ENCODE data around the gene XRCC6.
"Not testable (repeated sequence)": the region's sequence is repeated elsewhere in the genome, so short reads cannot be mapped to it uniquely, and the experiment has no call there.

Gene XRCC6

DNA sequence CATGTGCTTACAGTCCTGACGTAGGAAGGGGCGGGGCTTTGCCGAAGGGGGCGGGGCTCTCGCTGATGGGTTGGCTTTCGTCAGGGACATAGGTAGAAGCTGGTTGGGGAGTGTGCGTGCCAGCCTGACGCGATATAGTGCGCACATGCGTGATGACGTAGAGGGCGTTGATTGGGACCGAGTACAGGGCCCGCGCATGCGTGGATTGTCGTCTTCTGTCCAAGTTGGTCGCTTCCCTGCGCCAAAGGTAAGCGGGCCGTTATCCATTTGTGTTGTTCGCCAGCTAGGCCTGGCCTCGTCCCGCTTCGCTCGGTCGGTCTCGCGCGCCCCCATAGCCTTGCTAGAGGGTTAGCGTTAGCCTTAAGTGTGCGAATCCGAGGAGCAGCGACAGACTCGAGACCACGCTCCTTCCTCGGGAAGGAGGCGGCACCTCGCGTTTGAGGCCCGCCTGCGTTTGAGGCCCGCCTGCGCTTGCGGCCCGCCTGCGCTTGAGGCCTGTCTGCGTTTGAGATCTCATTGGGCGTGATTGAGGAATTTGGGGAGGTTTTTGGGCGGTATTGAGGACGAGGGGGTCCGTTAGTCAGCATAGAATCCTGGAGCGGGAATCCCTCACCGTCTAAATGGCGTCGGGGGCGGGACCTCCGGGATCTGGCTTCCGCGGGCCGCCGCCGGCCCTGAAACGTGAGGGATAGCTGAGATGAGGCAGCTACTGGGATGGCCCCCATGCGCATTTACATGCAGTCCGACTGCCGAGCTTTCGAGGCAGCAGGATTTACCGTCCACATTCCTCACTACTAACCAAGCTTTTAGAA lies at the start of gene XRCC6:
Gene XRCC6 (plus strand): TSS at position 197 of the 812 bp plus-strand sequence. CDS start 710 bp downstream, outside the sequence.
- in situ Hi-C loops (cut with HindIII; ENCODE audit: low sequenced_read_pairs), result no loop called here

DNA sequence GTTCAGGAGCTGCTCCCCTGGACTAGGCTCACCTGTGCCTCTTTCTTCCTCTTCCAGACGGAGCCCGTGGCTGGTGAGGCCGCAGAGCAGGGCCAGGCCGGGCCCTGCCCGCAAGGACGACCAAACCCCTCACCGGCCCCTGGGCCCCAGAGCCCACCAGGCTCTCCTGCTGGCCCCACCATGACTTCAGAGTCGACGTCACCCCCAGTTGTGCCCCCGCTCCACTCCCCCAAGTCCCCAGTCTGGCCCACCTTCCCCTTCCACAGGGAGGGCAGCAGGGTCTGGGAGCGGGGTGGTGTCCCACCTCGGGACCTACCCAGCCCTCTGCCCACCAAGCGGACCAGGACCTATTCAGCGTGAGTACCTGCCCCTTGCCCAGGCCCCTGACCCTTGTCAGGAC lies 49.3 kb upstream of the XRCC6 start:
- in situ Hi-C loops (cut with HindIII; ENCODE audit: low sequenced_read_pairs), result no loop called here

DNA sequence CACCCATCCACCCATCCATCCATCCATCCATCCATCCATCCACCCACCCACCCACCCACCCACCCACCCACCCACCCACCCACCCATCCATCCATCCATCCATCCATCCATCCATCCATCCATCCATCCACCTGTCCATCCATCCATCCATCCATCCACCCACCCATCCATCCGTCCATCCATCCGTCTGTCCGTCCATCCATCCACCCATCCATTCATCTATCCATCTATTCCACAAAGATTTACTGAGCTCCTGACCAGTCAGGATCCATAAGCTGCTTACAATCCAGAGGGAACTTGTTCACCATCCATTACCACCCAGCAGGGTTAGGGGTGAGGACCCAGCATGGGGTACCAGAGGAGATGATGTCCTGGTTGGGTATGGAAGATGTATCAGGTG lies 48.8 kb upstream of the XRCC6 start:
- in situ Hi-C loops (cut with HindIII; ENCODE audit: low sequenced_read_pairs), result not testable (repeated sequence)

DNA sequence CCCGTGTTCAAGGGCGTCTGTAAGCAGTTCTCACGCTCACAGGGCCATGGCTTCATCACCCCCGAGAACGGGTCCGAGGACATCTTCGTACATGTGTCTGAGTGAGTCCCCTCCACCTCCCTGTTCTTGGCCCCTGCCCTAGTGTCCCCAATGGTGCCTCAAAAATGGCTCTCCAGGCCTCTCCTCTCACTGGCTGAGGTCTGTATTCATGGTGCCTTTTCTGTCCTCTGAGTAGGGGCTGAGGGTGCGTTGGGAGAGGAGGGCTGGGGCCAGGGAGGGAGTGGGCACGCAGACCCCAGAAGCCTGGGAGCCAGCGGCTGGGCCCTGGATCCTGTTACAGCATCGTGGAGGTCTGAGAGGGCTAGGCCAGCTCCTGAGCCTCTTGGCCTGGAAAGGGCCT lies 47.4 kb upstream of the XRCC6 start:
- in situ Hi-C loops (cut with HindIII; ENCODE audit: low sequenced_read_pairs), result no loop called here

DNA sequence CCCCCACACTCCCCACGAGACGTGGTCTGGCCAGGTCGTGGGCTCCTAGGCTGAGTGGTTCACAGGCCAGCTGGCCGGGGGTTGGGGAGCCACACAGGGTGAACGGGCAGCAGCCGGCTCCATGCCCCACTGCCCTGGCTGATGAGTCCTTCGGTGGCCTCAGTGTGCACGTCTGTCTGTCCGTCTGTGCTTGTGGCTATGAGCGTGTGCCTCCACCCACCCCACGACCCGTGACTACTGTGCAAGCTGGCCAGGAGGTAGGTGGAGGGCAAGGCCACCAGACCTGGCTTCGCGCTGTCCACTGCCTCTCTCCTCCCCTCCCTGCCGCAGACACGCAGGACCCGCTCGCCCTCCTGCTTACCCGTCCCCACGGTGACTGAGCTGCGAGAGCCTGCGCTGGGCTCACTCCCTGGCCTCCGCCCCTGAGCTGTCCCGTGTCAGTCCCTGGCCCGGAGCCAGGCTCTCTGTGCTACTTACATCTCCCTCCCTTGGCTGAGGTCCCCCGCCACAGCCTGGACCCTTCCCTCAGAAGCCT lies 46.2 kb upstream of the XRCC6 start:
- in situ Hi-C loops (cut with HindIII; ENCODE audit: low sequenced_read_pairs), result no loop called here

DNA sequence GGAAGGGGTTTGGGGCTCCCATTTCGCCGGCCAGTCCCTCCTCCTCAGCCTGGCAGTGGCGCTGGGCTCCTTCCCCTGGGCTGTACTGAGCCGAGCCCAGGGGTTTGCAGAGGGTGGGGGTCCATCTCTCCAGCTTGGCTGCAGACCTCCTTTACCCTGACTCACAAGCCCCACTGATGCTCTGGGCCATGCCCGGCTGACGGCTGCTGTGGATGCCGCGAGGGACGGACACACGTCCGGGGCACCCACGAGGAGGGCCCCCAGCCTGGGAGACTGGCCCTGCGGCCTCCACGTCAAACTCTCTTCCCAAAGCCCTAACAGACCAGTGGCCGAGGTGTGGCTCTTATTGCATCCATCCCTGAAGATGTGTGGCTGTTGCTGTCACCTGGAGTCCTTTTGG lies 45.6 kb upstream of the XRCC6 start:
- in situ Hi-C loops (cut with HindIII; ENCODE audit: low sequenced_read_pairs), result no loop called here

DNA sequence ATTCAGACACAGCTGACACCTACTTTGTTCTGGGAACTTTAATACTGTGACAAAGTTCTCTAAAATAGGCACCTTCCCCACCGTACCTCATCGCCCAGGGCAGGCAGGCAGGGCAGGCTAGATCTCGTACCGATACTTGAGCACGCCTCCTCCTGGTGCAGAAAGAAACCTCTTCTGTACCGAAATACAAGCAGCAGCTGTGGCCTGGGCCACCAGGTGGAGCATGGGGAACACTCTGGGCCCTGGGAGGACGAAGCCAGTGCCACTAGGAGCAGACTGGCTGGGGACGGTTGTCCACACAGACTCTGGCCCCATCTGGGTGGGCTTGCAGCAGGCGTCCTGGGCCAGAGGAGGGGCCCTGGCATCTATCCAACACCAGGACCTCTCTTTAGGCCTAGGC lies 44.2 kb upstream of the XRCC6 start:
- in situ Hi-C loops (cut with HindIII; ENCODE audit: low sequenced_read_pairs), result no loop called here

DNA sequence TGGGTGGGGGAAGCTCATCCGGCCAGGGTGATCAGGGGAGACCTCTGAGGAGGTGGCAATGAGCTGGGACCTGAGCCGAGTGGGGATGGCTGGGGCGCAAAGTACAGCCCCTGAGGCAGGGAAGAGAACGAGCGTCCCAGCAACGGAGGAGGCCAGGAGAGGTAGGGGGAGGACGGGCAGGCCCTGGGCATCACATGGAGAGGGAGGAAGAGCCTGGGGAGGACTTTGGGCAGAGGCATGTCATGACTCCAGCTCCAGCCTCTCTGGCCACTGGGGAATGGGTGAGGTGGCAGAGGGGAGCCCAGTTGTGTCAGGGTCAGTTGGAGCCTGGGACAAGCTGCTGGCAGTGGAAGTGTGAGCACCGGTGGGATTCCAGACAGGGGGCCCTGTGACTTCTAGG lies 43.0 kb upstream of the XRCC6 start:
- in situ Hi-C loops (cut with HindIII; ENCODE audit: low sequenced_read_pairs), result no loop called here

DNA sequence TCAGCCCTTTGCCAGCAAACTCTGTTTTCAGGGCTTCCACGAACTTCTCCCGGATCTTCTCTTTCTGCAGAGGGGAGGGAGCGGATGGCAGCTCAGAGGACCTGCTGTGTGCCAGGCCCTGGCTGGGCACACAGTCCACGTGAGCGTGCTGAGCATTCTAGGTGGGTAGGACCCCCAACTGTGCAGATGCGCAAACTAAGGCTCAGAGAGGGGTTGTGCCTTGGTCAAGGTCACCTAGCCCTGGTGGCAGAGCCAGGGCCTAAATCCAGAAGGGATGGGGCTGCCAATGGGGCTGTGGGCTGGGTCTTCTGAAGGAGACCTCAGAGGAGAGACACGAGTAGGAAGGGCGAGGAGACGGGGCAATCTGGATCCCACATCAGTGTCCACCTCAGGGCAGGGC lies 42.3 kb upstream of the XRCC6 start:
- in situ Hi-C loops (cut with HindIII; ENCODE audit: low sequenced_read_pairs), result no loop called here

DNA sequence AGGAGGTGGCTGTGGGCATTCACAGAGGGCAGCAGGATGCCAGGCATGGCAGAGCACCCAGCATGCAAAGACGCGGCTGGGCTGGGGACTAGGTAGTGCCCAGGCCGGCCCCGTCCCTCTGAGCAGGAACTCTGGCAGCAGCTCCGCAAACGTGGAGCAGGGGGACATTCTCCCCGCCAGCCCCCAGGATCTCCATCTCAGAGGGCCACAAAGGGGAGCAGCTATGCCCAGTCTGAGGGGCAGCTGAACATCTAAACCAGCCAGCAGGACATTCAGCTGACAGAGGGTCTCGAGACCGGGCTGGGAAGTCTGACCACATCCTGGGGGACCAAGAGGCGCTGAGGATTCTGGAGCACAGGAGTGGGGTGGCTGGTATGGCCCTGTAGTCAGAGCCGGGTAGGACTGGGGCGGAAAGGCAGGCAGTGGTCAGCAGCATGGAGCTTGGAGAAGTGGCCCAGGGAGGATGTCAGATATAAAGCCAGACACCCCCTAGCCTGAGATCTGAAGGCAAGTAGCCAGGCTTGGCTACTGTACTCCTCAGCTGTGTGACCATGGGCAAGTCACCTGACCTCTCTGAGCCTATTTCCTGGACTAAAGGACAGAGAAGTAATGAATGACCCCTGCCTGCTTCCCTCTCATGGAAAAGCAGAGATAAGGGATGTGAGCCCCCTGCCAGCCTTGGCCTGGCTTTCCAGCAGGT lies 41.6 kb upstream of the XRCC6 start:
- in situ Hi-C loops (cut with HindIII; ENCODE audit: low sequenced_read_pairs), result no loop called here

DNA sequence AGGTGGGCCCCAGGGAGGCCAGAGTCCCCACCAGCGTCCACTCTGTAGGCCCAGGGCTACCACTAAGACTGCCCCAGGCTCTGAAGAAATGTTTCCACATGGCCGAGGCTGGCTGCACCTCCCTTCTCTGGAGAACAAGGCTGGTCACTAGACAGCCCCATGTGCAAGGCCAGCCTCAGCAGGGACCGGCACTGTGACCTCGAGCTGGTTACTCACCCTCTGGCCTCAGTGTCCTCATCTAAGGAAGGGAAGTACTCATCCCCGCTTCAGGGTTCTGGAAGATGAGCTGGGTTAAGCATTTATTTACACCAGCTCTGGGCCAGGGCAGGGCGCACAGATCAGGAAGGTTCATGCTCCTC lies 41.1 kb upstream of the XRCC6 start:
- in situ Hi-C loops (cut with HindIII; ENCODE audit: low sequenced_read_pairs), result no loop called here

DNA sequence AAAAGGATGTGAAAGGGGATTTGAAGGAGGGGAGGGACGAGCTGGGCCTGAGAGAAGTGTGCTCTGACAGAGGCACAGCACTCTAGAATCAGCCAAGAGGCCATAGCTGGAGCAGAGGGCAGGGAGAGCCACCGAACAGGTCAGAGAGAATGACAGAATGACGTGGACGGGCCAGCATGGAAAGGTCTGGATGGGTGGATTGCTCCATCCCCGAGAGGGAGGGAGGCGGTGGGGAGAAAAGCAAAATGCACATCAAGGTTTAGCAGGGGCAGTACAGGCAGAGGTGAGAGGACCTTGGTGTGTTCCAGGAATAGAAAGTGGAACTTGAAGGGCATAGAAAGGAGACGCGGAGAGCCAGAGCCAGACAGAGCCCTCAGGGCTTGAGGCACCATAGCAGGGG lies 38.4 kb upstream of the XRCC6 start:
- in situ Hi-C loops (cut with HindIII; ENCODE audit: low sequenced_read_pairs), result no loop called here

DNA sequence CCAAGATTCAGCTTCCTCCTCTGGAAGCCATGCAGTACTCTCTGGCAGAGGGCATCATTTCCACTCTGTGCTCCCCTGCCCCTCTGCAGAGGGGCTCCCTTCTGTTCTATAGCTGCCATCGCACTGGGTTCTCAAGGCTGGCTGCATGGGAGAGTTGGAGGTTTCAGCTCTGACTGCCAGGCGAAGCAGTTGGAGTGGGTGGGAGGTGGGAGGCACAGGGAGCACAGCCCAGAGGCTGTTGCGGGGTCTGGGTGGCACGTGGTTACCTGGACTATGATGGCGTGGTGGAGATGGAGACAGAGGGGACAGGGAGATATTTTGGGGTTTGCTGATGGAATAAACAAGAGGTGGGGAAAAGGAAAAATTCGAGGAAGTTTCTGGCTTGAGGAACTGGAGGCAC lies 36.2 kb upstream of the XRCC6 start:
- in situ Hi-C loops (cut with HindIII; ENCODE audit: low sequenced_read_pairs), result no loop called here

DNA sequence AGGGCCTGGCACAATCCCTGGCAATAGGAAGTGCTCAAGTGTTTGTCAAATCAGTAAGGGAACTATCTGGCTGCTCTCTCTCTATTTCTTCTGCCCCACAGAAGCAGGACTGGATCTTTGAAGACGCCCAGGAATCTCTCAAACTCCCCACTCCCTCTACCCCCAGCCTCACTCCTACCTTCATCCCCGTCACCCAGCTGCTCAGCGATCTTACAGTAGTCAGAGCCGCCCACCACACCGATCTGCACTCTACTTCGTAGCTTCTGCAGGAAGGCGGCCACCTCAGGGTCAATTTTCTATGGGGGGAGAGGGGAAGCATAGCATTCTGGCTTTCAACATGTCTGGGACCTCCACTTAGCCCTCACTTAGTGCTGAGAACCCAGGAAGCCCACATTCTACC lies 35.2 kb upstream of the XRCC6 start:
- in situ Hi-C loops (cut with HindIII; ENCODE audit: low sequenced_read_pairs), result no loop called here

DNA sequence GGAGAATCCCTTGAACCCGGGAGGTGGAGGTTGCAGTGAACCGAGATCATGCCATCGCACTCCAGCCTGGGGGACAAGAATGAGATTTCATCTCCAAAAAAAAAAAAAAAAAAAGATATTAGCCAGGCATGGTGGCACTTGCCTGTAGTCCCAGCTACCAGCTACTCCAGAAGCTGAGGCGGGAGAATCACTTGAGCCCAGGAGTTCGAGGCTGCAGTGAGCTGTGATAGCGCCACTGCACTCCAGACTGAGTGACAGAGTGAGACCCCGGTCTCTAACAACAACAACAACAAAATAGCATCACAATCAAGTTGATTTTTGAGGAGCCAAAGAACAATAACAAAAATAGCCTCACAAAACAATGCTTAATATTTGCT lies 33.8 kb upstream of the XRCC6 start:
- in situ Hi-C loops (cut with HindIII; ENCODE audit: low sequenced_read_pairs), result no loop called here

DNA sequence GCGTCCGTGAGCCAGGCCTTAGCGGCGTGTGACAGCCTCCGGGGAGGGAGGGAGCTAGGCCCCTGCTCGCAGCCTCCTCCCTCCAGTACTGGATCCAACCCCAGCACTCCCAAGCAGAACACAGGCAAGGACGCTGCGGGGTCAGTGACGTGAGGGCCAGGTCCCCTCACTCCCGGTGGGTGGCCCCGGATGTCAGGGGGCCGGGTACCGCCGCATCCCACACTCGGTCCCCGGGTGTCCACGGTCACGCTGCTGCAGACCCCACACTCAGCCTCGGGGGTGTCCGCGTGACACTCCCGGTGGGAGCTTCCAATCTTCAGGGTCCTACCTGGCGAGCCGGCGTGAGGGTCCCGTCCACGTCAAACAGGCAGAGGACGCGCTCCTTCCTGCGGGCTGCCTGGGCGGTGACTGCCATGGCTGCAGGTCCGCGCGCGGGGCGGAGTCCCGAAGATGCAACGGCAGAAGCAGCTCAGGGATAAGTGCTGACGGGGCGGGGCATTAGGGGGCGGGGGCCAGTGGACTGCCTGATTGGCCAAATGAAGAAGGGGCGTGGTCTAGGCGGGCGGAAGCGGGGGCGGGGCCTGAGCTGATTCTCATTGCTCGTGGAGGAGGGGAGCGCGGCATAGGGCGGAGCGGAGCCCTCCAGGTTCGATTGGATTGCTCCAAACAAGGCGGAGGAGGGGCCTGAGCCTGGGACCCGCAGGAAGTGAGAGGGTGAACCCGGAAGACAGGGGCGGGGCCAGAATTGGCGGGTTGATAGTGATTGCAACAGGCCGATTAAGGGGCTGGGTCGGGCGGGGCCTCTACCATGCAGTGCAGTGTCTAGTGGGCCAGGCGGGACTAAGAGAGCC lies 31.5 kb upstream of the XRCC6 start, which contains the start of gene PMM1:
Gene PMM1 (minus strand): TSS at position 450 of the 851 bp plus-strand sequence. CDS start 35 bp downstream, at position 415.
- in situ Hi-C loops (cut with HindIII; ENCODE audit: low sequenced_read_pairs), result no loop called here

DNA sequence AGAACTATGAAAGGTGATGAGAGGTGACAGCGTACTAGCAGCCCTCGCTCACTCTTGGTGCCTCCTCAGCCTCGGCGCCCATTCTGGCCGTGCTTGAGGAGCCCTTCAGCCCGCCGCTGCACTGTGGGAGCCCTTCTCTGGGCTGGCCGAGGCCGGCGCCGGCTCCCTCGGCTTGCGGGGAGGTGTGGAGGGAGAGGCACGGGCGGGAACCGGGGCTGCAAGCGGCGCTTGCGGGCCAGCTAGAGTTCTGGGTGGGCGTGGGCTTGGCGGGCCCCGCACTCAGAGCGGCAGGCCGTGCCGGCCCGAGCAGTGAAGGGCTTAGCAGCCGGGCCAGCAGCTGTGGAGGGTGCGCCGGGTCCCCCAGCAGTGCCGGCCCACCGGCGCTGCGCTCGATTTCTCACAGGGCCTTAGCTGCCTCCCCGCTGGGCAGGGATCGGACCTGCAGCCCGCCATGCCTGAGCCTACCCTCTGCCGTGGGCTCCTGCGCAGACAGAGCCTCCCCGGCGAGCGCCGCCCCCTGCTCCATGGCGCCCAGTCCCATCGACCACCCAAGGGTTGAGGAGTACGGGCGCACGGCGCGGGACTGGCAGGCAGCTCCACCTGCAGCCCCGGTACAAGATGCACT lies 27.6 kb upstream of the XRCC6 start:
- in situ Hi-C loops (cut with HindIII; ENCODE audit: low sequenced_read_pairs), result not testable (repeated sequence)

DNA sequence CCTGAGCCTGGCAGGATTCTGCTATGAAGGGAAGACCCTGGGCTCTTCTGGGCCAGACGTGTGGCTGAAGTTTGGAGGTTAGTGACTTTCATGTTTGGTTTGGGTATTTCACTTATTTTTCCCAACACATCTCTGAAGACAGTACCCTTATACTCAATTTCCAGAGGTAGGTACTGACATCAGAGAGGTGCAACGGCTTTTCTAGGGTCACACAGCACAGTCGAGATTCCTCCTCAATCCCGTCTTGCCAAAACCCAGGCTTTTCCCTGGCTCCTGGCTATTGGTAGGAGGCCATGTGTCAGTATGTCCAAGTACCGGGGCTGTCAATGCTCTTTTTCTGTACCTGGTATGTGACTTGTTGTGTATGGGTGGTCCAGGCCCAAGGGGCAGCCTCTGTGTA lies 25.4 kb upstream of the XRCC6 start:
- in situ Hi-C loops (cut with HindIII; ENCODE audit: low sequenced_read_pairs), result no loop called here

DNA sequence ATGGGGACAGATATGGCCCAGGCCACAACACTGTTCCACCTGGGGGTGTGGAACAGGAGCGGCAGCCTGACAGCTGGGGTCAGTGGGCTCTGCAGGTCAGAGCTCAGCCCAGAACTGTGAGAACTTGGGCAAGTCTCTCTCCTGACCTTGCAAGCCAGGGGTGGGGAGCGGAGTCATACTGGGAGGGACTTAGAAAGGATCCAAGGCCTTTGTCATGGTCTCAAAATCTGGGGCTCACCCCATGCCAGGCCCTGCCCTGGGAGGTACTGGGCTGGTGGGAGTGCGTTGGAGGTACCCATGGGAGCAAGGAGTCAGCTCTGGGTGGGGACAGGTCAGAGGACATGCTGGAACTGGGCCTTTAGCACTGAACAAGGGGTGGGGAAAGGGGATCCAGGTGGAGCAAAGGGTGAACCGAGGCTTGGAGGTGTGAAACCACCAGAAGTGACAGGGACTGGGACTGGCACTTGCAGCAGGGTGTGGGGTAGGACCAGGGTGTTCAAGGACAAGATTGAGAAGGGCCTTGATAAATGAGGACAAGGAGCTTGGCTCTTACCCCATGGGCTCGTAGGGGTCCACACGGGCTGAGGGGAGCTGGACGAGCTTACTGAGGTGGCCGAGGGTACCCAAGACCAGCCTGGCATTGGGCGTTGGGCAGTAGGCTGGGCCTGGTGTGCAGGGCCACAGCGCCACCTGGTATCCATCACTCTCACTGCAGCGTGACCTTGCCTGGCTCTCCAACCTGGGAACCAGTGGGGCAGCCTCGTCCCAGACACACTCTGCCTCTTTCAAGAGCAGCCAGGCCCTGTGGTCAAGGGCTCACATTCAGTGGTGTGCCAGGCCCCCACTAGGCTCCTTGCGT lies 24.1 kb upstream of the XRCC6 start:
- in situ Hi-C loops (cut with HindIII; ENCODE audit: low sequenced_read_pairs), result no loop called here

DNA sequence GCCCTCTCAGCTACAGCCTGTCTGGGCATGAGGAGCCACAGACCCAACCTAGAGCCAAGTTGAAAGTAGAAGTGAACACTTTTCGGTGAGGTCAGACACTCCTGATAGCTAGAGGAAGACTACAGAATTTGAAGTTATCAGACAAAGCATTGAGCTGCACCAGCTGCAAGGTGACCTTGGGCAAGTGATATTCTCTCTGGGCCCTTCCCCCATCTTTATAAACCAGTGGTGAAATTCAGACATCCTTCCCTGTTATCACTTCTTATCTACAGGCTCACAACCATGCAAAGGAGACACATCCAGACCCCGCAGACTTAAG lies 23.5 kb upstream of the XRCC6 start:
- in situ Hi-C loops (cut with HindIII; ENCODE audit: low sequenced_read_pairs), result no loop called here

Measured in DLD1 (cell line).